Choroid plexus epithelial cell (primary cell): ENCODE measurements around the gene LRP2.

ENCODE experiments used
- DNase-seq: peaks from one replicate; pipeline ENCODE4 v3.0.0-alpha.2; 2010; ENCODE audit warnings: low read depth
- H3K4me3 ChIP-seq: 2 replicates; pipeline ENCODE4 v1.5.1; 2011; ENCODE audit warnings: low read depth, mild to moderate bottlenecking, control low read depth, low read length, moderate library complexity
- CTCF ChIP-seq: conservative IDR thresholded peaks from 2 replicates; pipeline ENCODE4 v1.5.1; 2011; ENCODE audit warnings: low read depth, mild to moderate bottlenecking, control low read depth, inconsistent platforms, low read length, moderate library complexity

LRP2 gene

GRCh38 chr2:169348321-169349024, 13.9 kb downstream of the LRP2 start:
- no peak for TF ChIP-seq CTCF
- H3K4me3 ChIP-seq = no peak overlapping the region

GRCh38 chr2:169345486-169346437, 16.6 kb downstream of the LRP2 start:
- H3K4me3 ChIP-seq = no peak overlapping the region
- no peak for DNase-seq
- TF ChIP-seq CTCF = no peak

More at GRCh38 chr2:169348321-169349024, 13.9 kb downstream of the LRP2 start:
- no peak for DNase-seq

GRCh38 chr2:169344736-169345485, 17.4 kb downstream of the LRP2 start:
- DNase-seq = no peak
- H3K4me3 ChIP-seq = no peak overlapping the region
- no peak for TF ChIP-seq CTCF

- TF ChIP-seq CTCF = no peak
- H3K4me3 ChIP-seq = no peak overlapping the region
- DNase-seq = no peak
These were observed 19.1 kb downstream of the LRP2 start for GRCh38 chr2:169343202-169343601.

- H3K4me3 ChIP-seq = no peak overlapping the region
- no peak for TF ChIP-seq CTCF
- no peak for DNase-seq
These were observed 22.7 kb downstream of the LRP2 start for GRCh38 chr2:169339657-169340056.

- no peak overlapping the region for H3K4me3 ChIP-seq
- no peak for TF ChIP-seq CTCF
- DNase-seq = no peak
These were observed 25.6 kb downstream of the LRP2 start for GRCh38 chr2:169336695-169337094.
